Testis (tissue), 3 donors: Measurements from ENCODE around the gene MIB1. TPM values are rescaled to one million over a fixed set of nuclear protein-coding genes. Genes with fewer than 3 reads are reported as not detected.
"Not testable (repeated sequence)": the region's sequence is repeated elsewhere in the genome, so short reads cannot be mapped to it uniquely, and the experiment has no call there.

Source experiments
- DNase-seq: peaks from one replicate; pipeline ENCODE4 v3.0.0-alpha.2; 2019
- H3K27ac ChIP-seq, 2 donors: fragments of 200-600 bp; sonication (generic); one replicate each; pipeline ENCODE4 v1.5.1; 2019
- H3K27me3 ChIP-seq: fragments of 200-600 bp; sonication (generic); one replicate; pipeline ENCODE4 v1.5.1; 2019
- H3K36me3 ChIP-seq: fragments of 200-600 bp; sonication (generic); one replicate; pipeline ENCODE4 v1.5.1; 2017; ENCODE audit warnings: low read depth; ENCODE audit errors: missing control alignments
- H3K4me1 ChIP-seq: fragments of 200-600 bp; sonication (generic); one replicate; pipeline ENCODE4 v1.5.1; 2019
- H3K4me3 ChIP-seq, 2 donors: fragments of 200-600 bp; sonication (generic); one replicate each; pipeline ENCODE4 v1.5.1; 2017 to 2019
- H3K9me3 ChIP-seq: fragments of 200-600 bp; sonication (generic); one replicate; pipeline ENCODE4 v1.5.1; 2017
- POLR2A ChIP-seq: fragments of 450-650 bp; IDR thresholded peaks from one replicate; pipeline ENCODE4 v1.6.1; 2017; ENCODE audit warnings: antibody characterized with exemption, mild to moderate bottlenecking, moderate library complexity
- WGBS, 2 donors: methylation state at CpG; one replicate each; pipeline ENCODE4 v1.1.5; 2018; 5-methylcytosine and 5-hydroxymethylcytosine counted together
- intact Hi-C: fragments of 100-400 bp; cut with DNase I; formaldehyde crosslinking; loops from one replicate; pipeline ENCODE4 v1.15.1; 2023; ENCODE audit warnings: low total_unique reads
- polyA plus RNA-seq: library from polyadenylated mRNA; stranded (reverse); fragments of 350-450 nt; fragmentation: Illumina TruSeq; extraction: RNeasy Lipid Tissue Mini Kit (QIAGEN cat#74804); gene quantifications from one replicate; pipeline ENCODE4 v1.2.3, GENCODE V29; 2014; ENCODE audit warnings: low read depth, low replicate concordance; ENCODE audit not compliant: insufficient read depth
- total RNA-seq, 2 donors: library from RNA; depleted of rRNA; stranded (reverse); fragments of >200 nt; gene quantifications; one replicate each; pipeline ENCODE4 v1.2.3, GENCODE V29; 2016
- TF ChIP-seq, protein P1 (sequence below), 3 experiments: fragments of 450-650 bp in 2 of 3; fragments of 200-600 bp in 1 of 3; sonication (generic) in 1 of 3; IDR thresholded peaks; one replicate each; pipeline ENCODE4 v1.5.1; 2016 to 2019; ENCODE audit warnings: antibody characterized with exemption in 3 of 3, mild to moderate bottlenecking in 2 of 3, moderate library complexity in 1 of 3

MIB1 gene
- total and polyA plus RNA-seq, 3 donors from 2014 or later: 16.5 to 48.8 (median 40.7) TPM

DNA sequence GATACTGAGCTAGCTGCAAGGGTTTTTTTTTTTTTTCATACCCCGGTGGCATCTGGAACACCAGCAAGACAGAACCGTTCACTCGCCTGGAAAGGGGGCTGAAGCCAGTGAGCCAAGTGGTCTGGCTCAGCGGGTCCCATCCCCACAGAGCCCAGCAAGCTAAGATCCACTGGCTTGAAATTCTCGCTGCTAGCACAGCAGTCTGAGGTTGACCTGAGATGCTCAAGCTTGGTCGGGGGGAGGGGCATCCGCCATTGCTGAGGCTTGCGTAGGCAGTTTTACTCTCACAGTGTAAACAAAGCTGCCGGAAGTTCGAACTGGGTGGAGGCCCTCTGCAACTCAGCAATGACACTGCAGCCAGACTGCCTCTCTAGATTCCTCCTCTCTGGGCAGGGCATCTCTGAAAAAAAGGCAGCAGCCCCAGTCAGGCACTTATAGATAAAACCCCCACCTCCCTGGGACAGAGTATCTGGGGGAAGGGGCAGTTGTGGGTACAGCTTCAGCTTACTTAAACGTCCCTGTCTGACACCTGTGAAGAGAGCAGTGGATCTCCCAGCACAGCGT lies 5.1 kb upstream of the MIB1 start:
- intact Hi-C loops: no loop called here
- WGBS, 2 donors: 76 to 88% methylated on average over 4 to 11 of the region's 12 CpGs
- Histone ChIP-seq H3K27ac (no peak overlapping the region), H3K27me3 (no peaks in the 10 kb centered on the region), H3K4me1 (peaks cover 3% of the 10 kb centered on the region), H3K9me3 (no peaks in the 10 kb centered on the region), H3K4me3 (no peak overlapping the region), H3K36me3 (no peaks in the 10 kb centered on the region)
- DNase-seq: peak; percentile 19
- TF ChIP-seq, protein P1, sequence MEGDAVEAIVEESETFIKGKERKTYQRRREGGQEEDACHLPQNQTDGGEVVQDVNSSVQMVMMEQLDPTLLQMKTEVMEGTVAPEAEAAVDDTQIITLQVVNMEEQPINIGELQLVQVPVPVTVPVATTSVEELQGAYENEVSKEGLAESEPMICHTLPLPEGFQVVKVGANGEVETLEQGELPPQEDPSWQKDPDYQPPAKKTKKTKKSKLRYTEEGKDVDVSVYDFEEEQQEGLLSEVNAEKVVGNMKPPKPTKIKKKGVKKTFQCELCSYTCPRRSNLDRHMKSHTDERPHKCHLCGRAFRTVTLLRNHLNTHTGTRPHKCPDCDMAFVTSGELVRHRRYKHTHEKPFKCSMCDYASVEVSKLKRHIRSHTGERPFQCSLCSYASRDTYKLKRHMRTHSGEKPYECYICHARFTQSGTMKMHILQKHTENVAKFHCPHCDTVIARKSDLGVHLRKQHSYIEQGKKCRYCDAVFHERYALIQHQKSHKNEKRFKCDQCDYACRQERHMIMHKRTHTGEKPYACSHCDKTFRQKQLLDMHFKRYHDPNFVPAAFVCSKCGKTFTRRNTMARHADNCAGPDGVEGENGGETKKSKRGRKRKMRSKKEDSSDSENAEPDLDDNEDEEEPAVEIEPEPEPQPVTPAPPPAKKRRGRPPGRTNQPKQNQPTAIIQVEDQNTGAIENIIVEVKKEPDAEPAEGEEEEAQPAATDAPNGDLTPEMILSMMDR (IDR thresholded peaks at IDR 0.05): no peak
- TF ChIP-seq POLR2A: no peak

DNA sequence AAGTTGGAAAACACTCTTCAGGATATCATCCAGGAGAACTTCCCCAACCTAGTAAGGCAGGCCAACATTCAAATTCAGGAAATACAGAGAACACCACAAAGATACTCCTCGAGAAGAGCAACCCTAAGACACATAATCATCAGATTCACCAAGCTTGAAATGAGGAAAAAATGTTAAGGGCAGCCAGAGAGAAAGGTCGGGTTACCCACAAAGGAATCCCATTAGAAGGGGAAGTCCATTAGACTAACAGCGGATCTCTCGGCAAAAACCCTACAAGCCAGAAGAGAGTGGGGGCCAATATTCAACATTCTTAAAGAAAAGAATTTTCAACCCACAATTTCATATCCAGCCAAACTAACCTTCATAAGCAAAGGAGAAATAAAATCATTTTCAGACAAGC lies 3.7 kb upstream of the MIB1 start:
- H3K36me3 ChIP-seq, H3K27ac ChIP-seq, H3K9me3 ChIP-seq, H3K27me3 ChIP-seq, DNase-seq, H3K4me1 ChIP-seq, H3K4me3 ChIP-seq, intact Hi-C loops: not testable (repeated sequence)
- 97 to 99% methylated on average over 4 of the region's 4 CpGs for WGBS, 2 donors

DNA sequence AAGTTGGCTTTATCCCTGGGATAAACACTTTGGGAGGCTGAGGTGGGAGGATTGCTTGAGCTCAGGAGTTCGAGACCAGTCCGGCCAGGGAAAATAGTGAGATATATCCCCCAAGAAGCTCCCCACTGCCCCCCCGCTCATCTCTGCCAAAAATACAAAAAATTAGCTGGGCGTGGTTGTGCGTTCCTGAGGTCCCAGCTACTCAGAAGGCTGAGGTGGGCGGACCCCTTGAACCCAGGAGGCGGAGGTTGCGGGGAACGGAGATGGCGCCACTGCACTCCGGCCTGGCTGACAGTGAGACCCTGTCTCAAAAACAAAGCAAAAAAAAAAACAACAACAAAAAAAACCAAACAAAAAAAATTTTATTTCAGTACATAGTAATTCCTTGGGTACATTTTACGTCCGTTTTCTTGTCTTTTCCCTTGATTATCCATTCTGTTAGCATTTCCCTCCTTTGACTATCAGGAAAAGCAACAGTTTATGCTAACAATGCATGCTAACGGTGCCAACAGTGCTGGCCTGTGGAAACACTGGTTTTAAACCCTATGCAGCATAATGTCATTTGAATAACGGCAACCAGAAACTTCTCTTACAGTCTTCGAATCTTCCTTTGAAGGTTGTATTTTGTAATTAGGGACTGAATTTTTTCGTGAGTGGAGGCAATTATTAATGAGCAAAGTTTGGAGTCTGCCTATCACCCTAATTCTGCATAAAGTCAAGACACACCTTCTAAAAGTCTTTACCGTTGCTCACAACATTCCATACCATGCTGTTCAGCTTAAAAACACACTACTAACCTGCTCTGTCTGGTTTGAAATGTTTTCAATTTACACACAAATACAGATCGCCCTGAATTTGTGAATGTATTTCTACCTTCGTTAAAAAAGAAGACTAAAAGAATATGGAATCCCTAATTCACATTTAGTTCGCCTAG lies 721 bp upstream of the MIB1 start:
- WGBS, 2 donors: 23 to 35% methylated on average over 21 of the region's 21 CpGs
- intact Hi-C loops: no loop called here
- Histone ChIP-seq H3K27ac (peak overlapping the region in 1 of 2 donors; percentile 98), H3K4me1 (peaks cover 6% of the 10 kb centered on the region), H3K4me3 (peak overlapping the region; percentile 89 to 99), H3K9me3 (no peaks in the 10 kb centered on the region), H3K27me3 (no peaks in the 10 kb centered on the region), H3K36me3 (no peaks in the 10 kb centered on the region)
- TF ChIP-seq, protein P1 (IDR thresholded peaks at IDR 0.05): no peak
- TF ChIP-seq POLR2A: no peak
- DNase-seq: peak; percentile 26

DNA sequence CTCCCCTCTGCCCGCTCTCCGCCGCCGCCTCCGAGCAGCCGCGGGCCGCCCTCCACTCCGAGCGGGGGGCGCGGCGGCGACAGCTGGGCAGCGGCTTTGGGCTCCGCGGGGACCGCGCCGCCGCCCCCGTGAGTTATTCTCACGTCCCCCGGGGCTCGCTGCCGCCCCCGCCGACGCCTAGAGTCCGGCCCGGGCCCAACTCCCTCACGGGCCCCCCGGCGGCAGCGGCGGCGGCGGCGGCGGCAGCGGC lies 645 bp downstream of the MIB1 start:
- no peaks in the 10 kb centered on the region for H3K9me3 ChIP-seq
- peak overlapping the region; percentile 95 to 98 for H3K27ac ChIP-seq
- no peaks in the 10 kb centered on the region for H3K27me3 ChIP-seq
- H3K36me3 ChIP-seq: no peaks in the 10 kb centered on the region
- H3K4me3 ChIP-seq: peak overlapping the region; percentile 89 to 99
- DNase-seq: no peak
- peaks cover 6% of the 10 kb centered on the region for H3K4me1 ChIP-seq
- 0 to 1% methylated on average over 18 to 23 of the region's 41 CpGs for WGBS, 2 donors
- intact Hi-C loops: no loop called here
- no peak for TF ChIP-seq POLR2A
- TF ChIP-seq, protein P1 (IDR thresholded peaks at IDR 0.05): no peak

DNA sequence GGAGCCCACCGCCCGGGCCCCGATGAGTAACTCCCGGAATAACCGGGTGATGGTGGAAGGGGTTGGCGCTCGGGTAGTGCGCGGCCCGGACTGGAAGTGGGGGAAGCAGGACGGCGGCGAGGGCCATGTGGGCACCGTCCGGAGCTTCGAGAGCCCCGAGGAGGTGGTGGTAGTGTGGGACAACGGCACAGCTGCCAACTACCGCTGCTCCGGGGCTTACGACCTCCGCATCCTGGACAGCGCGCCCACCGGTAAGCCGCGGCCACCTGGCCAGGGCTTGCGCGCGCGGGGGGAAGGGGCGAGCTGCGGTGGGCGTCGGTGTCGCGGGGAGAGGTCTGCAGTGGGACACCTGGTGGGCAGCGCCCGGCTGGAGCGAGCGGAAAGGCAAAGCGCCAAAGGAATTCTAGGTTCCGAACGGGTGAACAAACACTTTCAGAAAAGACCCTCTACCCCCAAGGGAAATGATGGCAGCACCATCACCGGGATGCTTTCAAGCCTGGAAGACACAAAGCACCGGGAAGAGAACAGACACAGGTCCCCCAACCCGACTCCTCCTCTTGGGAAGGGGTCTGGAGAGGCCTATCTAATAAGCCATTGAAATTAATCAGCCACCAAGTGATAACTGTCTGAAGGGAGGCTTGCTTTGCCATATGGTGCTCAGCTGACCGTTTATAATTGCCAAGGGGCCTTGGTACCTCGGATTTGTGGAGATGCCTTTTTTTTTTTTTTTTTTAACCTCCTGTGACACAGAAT lies 1.1 kb downstream of the MIB1 start:
- WGBS, 2 donors: 0 to 1% methylated on average over 40 to 46 of the region's 49 CpGs
- TF ChIP-seq, protein P1 (IDR thresholded peaks at IDR 0.05): no peak
- no peak for TF ChIP-seq POLR2A
- peak overlapping the region; percentile 82 to 98 for H3K27ac ChIP-seq
- H3K9me3 ChIP-seq: no peaks in the 10 kb centered on the region
- no peaks in the 10 kb centered on the region for H3K27me3 ChIP-seq
- peak; percentile 40 for DNase-seq
- peak overlapping the region; percentile 89 to 99 for H3K4me3 ChIP-seq
- intact Hi-C loops: no loop called here
- peaks cover 6% of the 10 kb centered on the region for H3K4me1 ChIP-seq
- no peaks in the 10 kb centered on the region for H3K36me3 ChIP-seq
